Measurements from ENCODE around the gene HSPB7.

The HSPB7 gene

DNA sequence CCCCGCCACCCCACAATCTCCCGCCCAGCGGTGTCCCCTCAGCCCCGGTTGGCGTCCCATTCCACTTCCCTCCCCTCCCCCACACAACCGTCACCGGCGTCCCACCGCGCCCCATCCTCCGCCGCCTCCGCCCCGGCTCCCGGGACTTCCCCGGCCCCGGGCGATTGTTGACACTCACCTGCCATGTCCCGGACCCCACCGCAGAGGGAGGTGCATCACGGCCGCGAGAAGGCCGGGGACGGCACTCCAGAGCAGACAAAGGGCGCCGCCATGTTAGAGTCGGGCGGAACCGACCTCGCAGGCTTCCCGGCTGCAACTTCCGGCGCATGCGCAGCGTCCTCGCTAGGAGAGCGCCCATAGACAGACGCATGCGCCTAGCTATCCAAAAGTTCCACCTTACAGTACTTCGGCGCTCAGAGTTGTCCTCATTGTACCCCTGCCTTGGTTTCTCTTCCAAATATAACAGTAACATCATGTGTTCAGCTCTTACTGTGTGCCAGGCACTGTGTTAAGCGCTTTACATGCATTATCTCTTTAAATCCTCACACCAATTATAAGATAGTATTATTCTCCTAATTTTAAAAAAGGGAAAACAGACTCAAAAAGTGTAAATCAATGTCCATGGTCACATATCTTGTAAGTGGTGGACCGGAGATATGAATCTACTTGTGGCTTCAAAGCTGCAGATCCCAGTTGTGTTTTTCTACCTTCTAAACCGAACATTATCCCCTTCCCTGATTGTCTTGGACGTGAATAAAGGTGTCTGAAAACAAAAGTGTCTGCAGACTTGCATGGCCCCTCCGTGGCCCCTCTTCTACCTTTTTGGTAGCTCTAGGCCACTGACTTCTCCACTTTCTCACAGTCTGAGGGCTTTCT, 41.8 kb downstream of the HSPB7 start, which contains the start of gene ZBTB17:
Gene ZBTB17, minus strand, starts transcription at position 297 of the 876 bp plus-strand sequence. CDS start 27,606 bp downstream, outside the sequence.
- DNase-seq, result peak; percentile 95

DNA sequence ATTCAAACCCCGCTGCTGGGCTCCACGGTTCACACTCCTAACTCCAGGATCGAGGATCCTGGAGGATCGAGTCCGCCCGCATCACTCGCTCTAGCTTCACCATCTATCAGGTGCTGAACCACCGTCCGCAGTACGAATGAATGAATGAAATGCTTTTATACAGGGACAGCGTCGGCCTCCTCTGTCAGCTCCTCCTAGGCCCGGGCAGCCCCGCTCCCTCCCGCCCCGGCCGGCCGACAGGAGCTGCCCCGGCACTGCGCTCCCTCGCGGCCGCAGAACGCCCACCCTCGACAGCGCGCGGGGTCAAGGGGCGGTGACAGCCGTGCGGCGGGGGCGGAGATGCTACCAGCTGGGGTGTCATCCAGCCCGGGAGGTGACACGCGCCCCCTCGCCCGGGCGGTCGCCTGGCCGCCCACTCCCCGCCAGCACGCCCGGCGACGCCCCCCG, 42.5 kb downstream of the HSPB7 start:
- no peak for DNase-seq

DNA sequence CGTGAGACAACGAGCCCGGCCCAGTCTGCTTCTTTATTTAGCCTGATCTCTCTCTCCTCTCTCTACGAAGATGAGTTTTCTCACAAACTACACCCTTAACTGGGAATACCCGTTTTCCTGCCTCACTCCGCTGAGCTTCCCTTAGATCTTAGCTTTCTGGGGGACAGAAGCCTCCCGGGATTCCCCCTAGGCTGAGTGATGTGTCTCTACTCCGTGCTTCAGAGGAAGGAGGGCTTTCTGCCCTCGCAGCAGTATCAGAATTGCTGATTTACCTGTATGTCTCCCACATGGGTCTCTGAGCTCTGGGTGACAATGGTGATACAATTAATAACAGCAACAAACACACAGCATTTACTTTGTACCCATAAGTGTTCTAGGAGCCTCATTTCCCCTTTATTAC, 43.0 kb downstream of the HSPB7 start:
- no peak for DNase-seq

DNA sequence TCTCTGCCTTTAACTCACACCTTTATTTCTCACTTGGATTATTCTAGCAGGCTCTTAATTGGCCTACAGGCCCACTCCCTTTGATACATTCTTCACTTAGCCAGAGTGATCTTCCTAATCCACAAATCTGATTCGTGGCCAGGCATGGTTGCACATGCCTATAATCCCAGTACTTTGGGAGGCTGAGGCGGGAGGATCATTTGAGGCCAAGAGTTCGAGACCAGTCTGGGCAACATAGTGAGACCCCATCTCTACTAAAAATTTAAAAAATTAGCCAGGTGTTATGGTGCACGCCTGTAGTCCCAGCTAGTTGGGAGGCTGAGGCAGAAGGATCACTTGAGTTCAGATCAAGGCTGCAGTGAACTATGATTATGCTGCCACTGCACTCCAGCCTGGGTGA, 44.1 kb downstream of the HSPB7 start:
- no peak for DNase-seq

DNA sequence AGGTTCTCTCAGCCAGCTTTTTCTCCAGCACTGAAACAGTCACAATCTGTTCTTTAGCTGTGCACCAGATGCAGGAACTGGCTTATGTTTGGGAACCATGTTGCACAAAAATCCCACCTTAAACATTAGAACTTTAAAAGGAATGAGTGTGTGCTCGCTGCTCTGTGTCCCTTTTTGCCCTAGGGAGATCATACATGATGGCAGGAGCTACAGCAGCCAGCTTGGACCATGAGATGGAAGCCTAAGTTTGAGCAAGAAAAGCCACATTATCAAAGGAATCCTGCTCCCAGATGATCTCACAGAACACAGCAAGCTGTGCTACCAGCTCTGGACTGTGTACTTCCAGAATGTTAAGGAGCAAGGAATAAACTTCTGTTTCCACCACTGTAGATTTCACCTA, 45.4 kb downstream of the HSPB7 start:
- DNase-seq, result no peak

GRCh38 chr1:15970911-15971310, 46.9 kb downstream of the HSPB7 start:
- no peak for DNase-seq

DNA sequence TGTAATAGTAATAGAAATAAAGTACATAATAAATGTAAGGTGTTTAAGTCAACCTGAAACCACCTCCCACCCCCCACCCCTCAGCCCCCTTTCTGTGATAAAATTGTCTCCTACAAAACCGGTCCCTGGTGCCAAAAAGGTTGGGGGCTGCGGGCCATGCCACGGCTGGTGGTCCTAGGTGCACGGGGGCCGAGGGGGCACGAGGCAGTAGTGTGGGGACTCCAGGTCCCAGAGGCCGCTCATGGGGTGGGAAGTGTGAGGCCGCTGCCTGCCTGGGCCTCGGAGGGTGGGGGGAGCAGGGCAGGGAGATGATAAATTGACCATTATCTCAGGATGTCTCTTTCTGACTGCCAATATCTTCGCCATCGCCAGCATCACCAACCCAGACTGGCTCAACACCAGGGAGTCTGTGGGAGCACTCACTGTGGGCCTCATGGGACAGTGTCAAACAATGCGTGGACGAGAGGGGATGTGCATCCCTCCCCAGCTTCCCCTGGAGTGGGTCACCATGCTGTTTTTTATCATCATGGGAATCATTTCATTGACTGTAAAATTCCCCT, 48.4 kb downstream of the HSPB7 start:
- no peak for DNase-seq

DNA sequence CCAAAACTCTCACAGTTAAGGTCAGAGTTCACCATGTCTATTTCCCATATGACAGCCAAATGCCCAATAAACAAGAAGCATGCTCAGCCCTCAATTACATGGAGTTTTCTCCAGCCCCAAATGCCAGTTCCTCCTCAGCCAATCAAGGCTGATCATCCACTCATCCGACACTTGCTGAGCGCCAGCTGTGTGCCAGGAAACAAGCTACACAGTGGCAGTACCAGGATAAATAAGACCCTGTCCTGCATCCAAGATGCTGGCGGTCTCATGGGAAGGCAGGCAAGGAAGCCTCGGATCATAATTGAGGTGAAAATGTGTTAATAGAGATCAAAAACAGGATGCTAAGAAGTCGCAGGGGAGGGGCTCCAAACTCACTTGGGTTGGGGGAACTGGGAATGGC, 49.7 kb downstream of the HSPB7 start:
- no peak for DNase-seq

- no peak for DNase-seq
Observed at GRCh38 chr1:15966956-15967344, 50.9 kb downstream of the HSPB7 start.

- DNase-seq, result no peak
Observed at GRCh38 chr1:15966081-15966955, 51.5 kb downstream of the HSPB7 start.

- DNase-seq, result no peak
Observed at GRCh38 chr1:15965228-15965767, 52.5 kb downstream of the HSPB7 start.
